ENCODE measurements around the gene ADAMTSL1.

ADAMTSL1 gene

GRCh38 chr9:18626046-18626698, 152.2 kb downstream of the ADAMTSL1 start:
- Histone ChIP-seq H3K4me3 (ENCODE audit: low read length) (no peak overlapping the region), H3K9ac (ENCODE audit: low read length) (no peak overlapping the region), H3K27me3 (ENCODE audit: control insufficient read depth, insufficient read depth, low read length) (no peaks in the 10 kb centered on the region), H3K36me3 (ENCODE audit: control insufficient read depth, insufficient read depth, low read length) (no peaks in the 10 kb centered on the region), H3K27ac (ENCODE audit: low read depth, low read length) (no peak overlapping the region), H3K4me1 (ENCODE audit: control insufficient read depth, insufficient read depth, low read length) (no peaks in the 10 kb centered on the region)

DNA sequence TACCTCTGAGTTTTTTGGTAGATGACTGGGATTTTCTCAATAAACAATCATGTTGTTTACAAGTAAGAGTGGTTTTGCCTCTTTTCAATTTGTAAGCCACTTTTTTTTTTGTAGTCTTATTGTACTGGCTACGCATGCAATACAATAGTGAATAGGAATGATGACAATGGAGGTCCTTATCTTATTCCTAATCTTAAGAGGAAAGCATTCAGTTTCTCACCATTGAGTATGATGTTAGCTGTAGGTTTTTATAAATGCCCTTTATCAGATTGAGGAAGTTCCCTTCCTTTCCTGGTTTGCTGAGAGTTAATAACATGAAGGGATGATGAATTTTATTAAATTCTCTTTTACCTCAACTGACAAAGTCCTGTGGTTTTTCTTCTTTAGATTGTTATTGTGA, 155.2 kb downstream of the ADAMTSL1 start:
- Histone ChIP-seq H3K27me3 (ENCODE audit: control insufficient read depth, insufficient read depth, low read length) (no peaks in the 10 kb centered on the region), H3K27ac (ENCODE audit: low read depth, low read length) (no peak overlapping the region), H3K4me1 (ENCODE audit: control insufficient read depth, insufficient read depth, low read length) (no peaks in the 10 kb centered on the region), H3K4me3 (ENCODE audit: low read length) (no peak overlapping the region), H3K36me3 (ENCODE audit: control insufficient read depth, insufficient read depth, low read length) (no peaks in the 10 kb centered on the region), H3K9ac (ENCODE audit: low read length) (no peak overlapping the region)

DNA sequence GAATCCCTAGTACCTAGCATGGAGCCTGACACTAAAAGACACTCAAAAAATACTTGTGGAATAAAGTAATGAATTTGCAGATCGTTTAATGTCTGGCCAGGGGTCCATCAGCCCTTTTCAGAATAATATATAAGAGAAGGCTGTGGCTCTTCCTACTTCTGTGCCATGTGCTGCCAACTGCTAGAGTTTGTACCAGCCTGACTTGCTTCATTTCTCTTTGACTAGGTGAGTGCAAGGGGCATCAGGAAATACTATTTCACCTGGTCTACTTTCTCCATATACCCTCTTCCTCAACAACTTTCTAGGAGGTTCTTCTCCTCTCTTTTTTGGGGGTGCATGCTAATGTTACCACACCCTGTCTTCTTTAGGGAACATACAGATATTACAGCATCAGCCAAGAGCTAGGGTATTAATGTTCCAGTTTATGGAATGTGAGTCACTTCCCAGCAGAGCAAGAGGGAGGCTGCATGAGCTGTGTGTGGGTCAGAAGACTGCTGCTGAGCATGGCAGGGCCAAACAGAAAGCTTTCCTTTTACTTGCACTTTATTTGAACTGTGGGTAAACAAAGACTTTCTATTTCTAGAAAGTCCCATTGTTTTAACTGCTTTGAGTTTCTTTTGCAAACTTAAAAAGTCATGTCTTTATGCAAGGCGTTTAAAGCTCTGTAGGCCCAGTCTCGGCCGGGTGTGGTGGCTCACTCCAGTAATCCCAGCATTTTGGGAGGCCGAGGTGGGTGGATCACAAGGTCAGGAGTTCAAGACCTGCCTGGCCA, 158.9 kb downstream of the ADAMTSL1 start:
- Histone ChIP-seq H3K9ac (ENCODE audit: low read length) (no peak overlapping the region), H3K27ac (ENCODE audit: low read depth, low read length) (no peak overlapping the region), H3K27me3 (ENCODE audit: control insufficient read depth, insufficient read depth, low read length) (no peaks in the 10 kb centered on the region), H3K36me3 (ENCODE audit: control insufficient read depth, insufficient read depth, low read length) (no peaks in the 10 kb centered on the region), H3K4me3 (ENCODE audit: low read length) (no peak overlapping the region), H3K4me1 (ENCODE audit: control insufficient read depth, insufficient read depth, low read length) (no peaks in the 10 kb centered on the region)

DNA sequence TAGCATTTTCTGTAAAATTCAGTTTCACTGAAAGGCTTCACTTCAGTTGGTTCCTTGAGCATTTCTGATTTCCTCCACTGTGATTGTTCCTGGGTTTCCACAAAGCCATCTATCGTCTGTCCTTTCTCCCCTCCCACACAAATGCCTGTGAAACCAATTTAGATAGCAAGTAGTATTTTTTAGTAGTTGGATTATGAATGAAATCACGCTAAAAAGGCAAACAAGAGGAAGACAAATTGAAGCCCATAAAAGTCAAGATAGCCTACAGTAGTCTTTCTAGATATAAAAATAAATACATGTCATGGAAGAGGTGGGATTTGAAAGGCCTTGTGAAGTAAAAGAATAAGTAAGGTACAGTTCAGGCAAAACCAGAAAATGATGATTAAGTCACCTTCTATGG, 162.8 kb downstream of the ADAMTSL1 start:
- Histone ChIP-seq H3K27ac (ENCODE audit: low read depth, low read length) (no peak overlapping the region), H3K4me3 (ENCODE audit: low read length) (no peak overlapping the region), H3K9ac (ENCODE audit: low read length) (no peak overlapping the region), H3K4me1 (ENCODE audit: control insufficient read depth, insufficient read depth, low read length) (no peaks in the 10 kb centered on the region), H3K36me3 (ENCODE audit: control insufficient read depth, insufficient read depth, low read length) (no peaks in the 10 kb centered on the region), H3K27me3 (ENCODE audit: control insufficient read depth, insufficient read depth, low read length) (no peaks in the 10 kb centered on the region)

DNA sequence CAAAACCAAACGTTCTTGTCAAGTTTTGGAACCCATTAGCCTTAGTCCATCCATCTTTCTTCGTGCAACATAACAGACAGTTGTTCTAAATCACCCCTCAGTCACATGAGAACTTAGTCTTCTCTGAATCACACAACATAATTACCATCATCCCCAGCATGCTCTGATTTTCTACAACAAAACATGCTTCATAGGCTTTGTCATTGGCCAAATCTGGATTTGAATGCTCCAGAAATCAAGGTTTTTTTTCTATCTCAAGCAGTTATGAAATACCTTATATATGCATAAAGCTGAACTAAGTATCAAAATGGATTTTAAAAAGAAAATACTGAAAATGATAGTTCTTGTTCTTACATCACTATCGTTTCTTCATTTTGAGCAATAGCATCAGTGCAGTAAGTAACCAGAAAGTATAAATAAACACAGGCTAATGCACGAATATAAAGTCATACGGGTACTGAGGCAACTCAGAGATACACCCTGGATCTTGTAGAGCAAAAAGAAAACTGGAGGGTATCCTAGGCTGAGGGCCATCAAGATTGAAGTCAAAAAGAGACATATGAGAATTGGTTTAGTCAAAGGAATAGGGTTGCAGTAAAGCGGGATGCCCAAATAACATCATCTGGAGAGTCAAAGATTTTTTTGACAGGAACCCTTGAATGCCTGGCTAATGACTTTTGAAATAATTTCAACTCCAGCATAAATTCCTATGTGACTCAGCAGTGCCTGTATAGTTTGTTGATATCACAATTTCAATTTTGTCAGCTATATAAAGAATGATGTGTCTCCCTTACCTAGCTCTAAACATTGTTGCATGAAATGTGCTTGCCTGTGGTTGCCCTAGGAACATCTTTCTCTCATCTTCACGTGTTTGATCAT, 164.7 kb downstream of the ADAMTSL1 start:
- Histone ChIP-seq H3K27ac (ENCODE audit: low read depth, low read length) (no peak overlapping the region), H3K4me3 (ENCODE audit: low read length) (no peak overlapping the region), H3K4me1 (ENCODE audit: control insufficient read depth, insufficient read depth, low read length) (no peaks in the 10 kb centered on the region), H3K27me3 (ENCODE audit: control insufficient read depth, insufficient read depth, low read length) (no peaks in the 10 kb centered on the region), H3K36me3 (ENCODE audit: control insufficient read depth, insufficient read depth, low read length) (no peaks in the 10 kb centered on the region), H3K9ac (ENCODE audit: low read length) (no peak overlapping the region)

- no peak overlapping the region for H3K4me3 ChIP-seq (ENCODE audit: low read length)
- H3K27ac ChIP-seq (ENCODE audit: low read depth, low read length): no peak overlapping the region
- H3K4me1 ChIP-seq (ENCODE audit: control insufficient read depth, insufficient read depth, low read length): no peaks in the 10 kb centered on the region
- no peaks in the 10 kb centered on the region for H3K36me3 ChIP-seq (ENCODE audit: control insufficient read depth, insufficient read depth, low read length)
- no peak overlapping the region for H3K9ac ChIP-seq (ENCODE audit: low read length)
- H3K27me3 ChIP-seq (ENCODE audit: control insufficient read depth, insufficient read depth, low read length): no peaks in the 10 kb centered on the region
Measured at GRCh38 chr9:18639911-18640310, 166.0 kb downstream of the ADAMTSL1 start.

GRCh38 chr9:18658804-18659705, 185.1 kb downstream of the ADAMTSL1 start:
- Histone ChIP-seq H3K4me1 (ENCODE audit: control insufficient read depth, insufficient read depth, low read length) (no peaks in the 10 kb centered on the region), H3K4me3 (ENCODE audit: low read length) (no peak overlapping the region), H3K36me3 (ENCODE audit: control insufficient read depth, insufficient read depth, low read length) (no peaks in the 10 kb centered on the region), H3K27me3 (ENCODE audit: control insufficient read depth, insufficient read depth, low read length) (no peaks in the 10 kb centered on the region), H3K27ac (ENCODE audit: low read depth, low read length) (no peak overlapping the region), H3K9ac (ENCODE audit: low read length) (no peak overlapping the region)

GRCh38 chr9:18660001-18660400, 186.0 kb downstream of the ADAMTSL1 start:
- Histone ChIP-seq H3K4me3 (ENCODE audit: low read length) (no peak overlapping the region), H3K27ac (ENCODE audit: low read depth, low read length) (no peak overlapping the region), H3K9ac (ENCODE audit: low read length) (no peak overlapping the region), H3K27me3 (ENCODE audit: control insufficient read depth, insufficient read depth, low read length) (no peaks in the 10 kb centered on the region), H3K36me3 (ENCODE audit: control insufficient read depth, insufficient read depth, low read length) (no peaks in the 10 kb centered on the region), H3K4me1 (ENCODE audit: control insufficient read depth, insufficient read depth, low read length) (no peaks in the 10 kb centered on the region)

- Histone ChIP-seq H3K27ac (ENCODE audit: low read depth, low read length) (no peak overlapping the region), H3K4me3 (ENCODE audit: low read length) (no peak overlapping the region), H3K36me3 (ENCODE audit: control insufficient read depth, insufficient read depth, low read length) (no peaks in the 10 kb centered on the region), H3K9ac (ENCODE audit: low read length) (no peak overlapping the region), H3K4me1 (ENCODE audit: control insufficient read depth, insufficient read depth, low read length) (no peaks in the 10 kb centered on the region), H3K27me3 (ENCODE audit: control insufficient read depth, insufficient read depth, low read length) (no peaks in the 10 kb centered on the region)
Measured at GRCh38 chr9:18662320-18662719, 188.4 kb downstream of the ADAMTSL1 start.

DNA sequence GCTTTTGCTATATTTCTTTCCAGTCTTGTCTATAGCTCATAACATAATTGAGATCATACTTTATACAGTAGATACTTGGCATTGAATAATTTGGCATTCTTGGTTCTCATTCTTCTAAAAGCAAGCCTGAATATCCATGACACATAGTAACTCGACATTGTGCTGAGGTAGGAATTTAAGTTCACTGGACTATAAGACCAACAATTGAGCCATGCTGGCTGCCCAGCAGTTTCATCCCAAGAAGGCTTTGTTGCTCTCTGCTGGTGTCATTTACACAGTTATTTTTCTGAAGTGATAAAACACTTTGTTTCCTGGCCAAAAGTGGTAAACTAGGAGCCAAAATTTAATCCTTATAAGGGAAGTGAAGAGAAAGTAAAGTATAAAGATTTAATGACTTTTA, 192.0 kb downstream of the ADAMTSL1 start:
- Histone ChIP-seq H3K4me3 (ENCODE audit: low read length) (no peak overlapping the region), H3K36me3 (ENCODE audit: control insufficient read depth, insufficient read depth, low read length) (no peaks in the 10 kb centered on the region), H3K27ac (ENCODE audit: low read depth, low read length) (no peak overlapping the region), H3K9ac (ENCODE audit: low read length) (no peak overlapping the region), H3K4me1 (ENCODE audit: control insufficient read depth, insufficient read depth, low read length) (no peaks in the 10 kb centered on the region), H3K27me3 (ENCODE audit: control insufficient read depth, insufficient read depth, low read length) (no peaks in the 10 kb centered on the region)

DNA sequence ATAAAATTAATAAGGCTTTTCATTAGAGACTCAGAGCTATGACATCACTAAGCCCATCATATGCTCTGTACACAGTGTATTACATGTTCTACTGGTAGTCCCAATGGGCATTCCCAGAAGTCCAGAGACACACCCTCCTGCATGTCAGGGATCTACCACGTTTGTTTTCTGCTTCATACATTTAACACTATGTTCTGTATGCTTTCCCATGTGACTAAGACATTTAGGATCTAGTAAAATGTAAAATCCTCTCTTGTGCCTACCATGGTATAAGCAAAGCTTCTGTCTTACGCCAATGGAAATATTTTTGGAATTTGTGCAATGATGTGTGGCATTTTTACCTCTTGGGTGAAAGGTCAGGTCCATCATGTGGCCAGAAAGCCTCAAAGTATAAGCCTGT, 192.4 kb downstream of the ADAMTSL1 start:
- Histone ChIP-seq H3K36me3 (ENCODE audit: control insufficient read depth, insufficient read depth, low read length) (no peaks in the 10 kb centered on the region), H3K27ac (ENCODE audit: low read depth, low read length) (no peak overlapping the region), H3K4me3 (ENCODE audit: low read length) (no peak overlapping the region), H3K9ac (ENCODE audit: low read length) (no peak overlapping the region), H3K4me1 (ENCODE audit: control insufficient read depth, insufficient read depth, low read length) (no peaks in the 10 kb centered on the region), H3K27me3 (ENCODE audit: control insufficient read depth, insufficient read depth, low read length) (no peaks in the 10 kb centered on the region)
